GM19025 (cell line): ENCODE measurements around the gene MESP1.

Experiments
- ATAC-seq: cut with Tn5 transposase; IDR thresholded peaks from one replicate; pipeline ENCODE4 v1.9.1; 2021; ENCODE audit warnings: mild to moderate bottlenecking, low read depth, moderate library complexity; ENCODE audit not compliant: unreplicated experiment

MESP1 gene

GRCh38 chr15:89781891-89782618 lies 31.0 kb upstream of the MESP1 start:
- ATAC-seq: no peak

- ATAC-seq: peak; percentile 47
These were observed 30.0 kb upstream of the MESP1 start for GRCh38 chr15:89781055-89781454.

GRCh38 chr15:89780601-89781000 lies 29.6 kb upstream of the MESP1 start:
- ATAC-seq: no peak

- no peak for ATAC-seq
These were observed 27.8 kb upstream of the MESP1 start for GRCh38 chr15:89778861-89779260.

GRCh38 chr15:89777782-89778380 lies 26.8 kb upstream of the MESP1 start:
- ATAC-seq: no peak

- ATAC-seq: no peak
These were observed 26.2 kb upstream of the MESP1 start for GRCh38 chr15:89777073-89777751.

GRCh38 chr15:89776274-89777072 lies 25.4 kb upstream of the MESP1 start, which contains the start of gene MESP2:
MESP2 (plus strand) TSS chr15:89776332; CDS start chr15:89776358, 26 bp downstream.
- peak; percentile 45 for ATAC-seq

GRCh38 chr15:89775815-89776214 lies 24.8 kb upstream of the MESP1 start:
- ATAC-seq: no peak

- ATAC-seq: no peak
These were observed 23.4 kb upstream of the MESP1 start for GRCh38 chr15:89774492-89774891.

GRCh38 chr15:89772932-89773583 lies 22.0 kb upstream of the MESP1 start:
- no peak for ATAC-seq

GRCh38 chr15:89770041-89770440 lies 19.0 kb upstream of the MESP1 start:
- no peak for ATAC-seq

GRCh38 chr15:89769366-89769765 lies 18.3 kb upstream of the MESP1 start:
- ATAC-seq: no peak

GRCh38 chr15:89768071-89768500 lies 17.0 kb upstream of the MESP1 start:
- ATAC-seq: no peak

- no peak for ATAC-seq
These were observed 16.4 kb upstream of the MESP1 start for GRCh38 chr15:89767411-89767915.

GRCh38 chr15:89766357-89767311 lies 15.6 kb upstream of the MESP1 start:
- ATAC-seq: no peak

- no peak for ATAC-seq
These were observed 14.6 kb upstream of the MESP1 start for GRCh38 chr15:89765694-89766093.

GRCh38 chr15:89761929-89762328 lies 10.9 kb upstream of the MESP1 start:
- no peak for ATAC-seq

GRCh38 chr15:89761009-89761831 lies 10.2 kb upstream of the MESP1 start:
- peak; percentile 80 for ATAC-seq
